H9 (cell line): ENCODE data around the gene SEMA3C. TPM values are rescaled to one million over a fixed set of nuclear protein-coding genes. Genes with fewer than 3 reads are reported as not detected.

ENCODE experiments used
- DNase-seq: peaks from one replicate; pipeline ENCODE4 v3.0.0-alpha.2; 2017
- H2AFZ ChIP-seq: one replicate; pipeline ENCODE4 v1.6.1; 2013; ENCODE audit warnings: mild to moderate bottlenecking, low read length, control low read depth, moderate library complexity
- H2AK5ac ChIP-seq: 2 replicates; pipeline ENCODE4 v1.6.1; 2013; ENCODE audit warnings: low read length, control low read depth, mixed read lengths; ENCODE audit not compliant: insufficient read length
- H2BK120ac ChIP-seq: one replicate; pipeline ENCODE4 v1.6.1; 2013; ENCODE audit warnings: low read depth, mild to moderate bottlenecking, low read length, control low read depth, inconsistent platforms; ENCODE audit not compliant: poor library complexity, severe bottlenecking
- H2BK12ac ChIP-seq: 2 replicates; pipeline ENCODE4 v1.6.1; 2013; ENCODE audit warnings: low read length, control low read depth, mixed read lengths, low read depth; ENCODE audit not compliant: insufficient read length
- H2BK15ac ChIP-seq: 2 replicates; pipeline ENCODE4 v1.6.1; 2013; ENCODE audit warnings: low read depth, low read length, control low read depth
- H2BK20ac ChIP-seq: one replicate; pipeline ENCODE4 v1.6.1; 2013; ENCODE audit warnings: low read depth, mild to moderate bottlenecking, low read length, control low read depth, inconsistent platforms; ENCODE audit not compliant: poor library complexity, severe bottlenecking
- H2BK5ac ChIP-seq: 2 replicates; pipeline ENCODE4 v1.6.1; 2013; ENCODE audit warnings: low read length, control low read depth, mixed read lengths; ENCODE audit not compliant: insufficient read length
- H3K14ac ChIP-seq: 2 replicates; pipeline ENCODE4 v1.6.1; 2013; ENCODE audit warnings: low read length, control low read depth; ENCODE audit not compliant: insufficient read depth
- H3K18ac ChIP-seq: 2 replicates; pipeline ENCODE4 v1.6.1; 2013; ENCODE audit warnings: low read depth, mild to moderate bottlenecking, mixed read lengths, low read length, control low read depth; ENCODE audit not compliant: insufficient read length
- H3K23ac ChIP-seq: 2 replicates; pipeline ENCODE4 v1.6.1; 2013; ENCODE audit warnings: low read length, control low read depth, mixed read lengths, low read depth; ENCODE audit not compliant: insufficient read length
- H3K23me2 ChIP-seq: 2 replicates; pipeline ENCODE4 v1.6.1; 2013; ENCODE audit warnings: low read depth, mild to moderate bottlenecking, mixed read lengths, low read length, control low read depth; ENCODE audit not compliant: insufficient read length, poor library complexity, severe bottlenecking
- H3K27ac ChIP-seq: 2 replicates; pipeline ENCODE4 v1.5.1; 2013; ENCODE audit warnings: low read length, control low read depth, mixed read lengths, low read depth; ENCODE audit not compliant: insufficient read length
- H3K27me3 ChIP-seq: 2 replicates; pipeline ENCODE4 v1.6.1; 2013; ENCODE audit warnings: low read length, control low read depth, inconsistent platforms; ENCODE audit not compliant: insufficient read depth
- H3K4ac ChIP-seq: 2 replicates; pipeline ENCODE4 v1.6.1; 2013; ENCODE audit warnings: low read depth, mild to moderate bottlenecking, control low read depth, inconsistent platforms, low read length, moderate library complexity
- H3K4me1 ChIP-seq: 2 replicates; pipeline ENCODE4 v1.6.1; 2013; ENCODE audit warnings: low read length, control low read depth, inconsistent platforms; ENCODE audit not compliant: insufficient read depth
- H3K4me2 ChIP-seq: 2 replicates; pipeline ENCODE4 v1.6.1; 2013; ENCODE audit warnings: low read length, control low read depth, mixed read lengths; ENCODE audit not compliant: insufficient read length, insufficient read depth
- H3K56ac ChIP-seq: 2 replicates; pipeline ENCODE4 v1.6.1; 2013; ENCODE audit warnings: low read depth, mild to moderate bottlenecking, mixed read lengths, low read length, control low read depth; ENCODE audit not compliant: insufficient read length
- H3K79me1 ChIP-seq: 2 replicates; pipeline ENCODE4 v1.6.1; 2013; ENCODE audit warnings: low read depth, mild to moderate bottlenecking, moderate library complexity, low read length, control low read depth, inconsistent platforms; ENCODE audit not compliant: insufficient read depth, poor library complexity, severe bottlenecking
- H3K79me2 ChIP-seq: 2 replicates; pipeline ENCODE4 v1.6.1; 2013; ENCODE audit warnings: low read length, control low read depth, inconsistent platforms; ENCODE audit not compliant: insufficient read depth
- H3K9ac ChIP-seq: 2 replicates; pipeline ENCODE4 v1.6.1; 2013; ENCODE audit warnings: low read length, control low read depth, mixed read lengths; ENCODE audit not compliant: insufficient read length; ENCODE audit errors: extremely low read depth
- H3K9me3 ChIP-seq: one replicate; pipeline ENCODE4 v1.6.1; 2013; ENCODE audit warnings: low read depth, low read length, inconsistent platforms; ENCODE audit not compliant: control insufficient read depth
- H3T11ph ChIP-seq: one replicate; pipeline ENCODE4 v1.6.1; 2013; ENCODE audit warnings: mild to moderate bottlenecking, low read length, control low read depth, inconsistent platforms
- H4K20me1 ChIP-seq: one replicate; pipeline ENCODE4 v1.6.1; 2013; ENCODE audit not compliant: control insufficient read depth, insufficient read length, insufficient read depth
- H4K5ac ChIP-seq: 2 replicates; pipeline ENCODE4 v1.6.1; 2013; ENCODE audit warnings: low read depth, mild to moderate bottlenecking, mixed read lengths, low read length, control low read depth; ENCODE audit not compliant: insufficient read length
- H4K8ac ChIP-seq: replicated peaks from 2 replicates; pipeline ENCODE4 v1.6.1; 2013; ENCODE audit warnings: low read length, control low read depth, mixed read lengths, low read depth; ENCODE audit not compliant: insufficient read length
- H4K91ac ChIP-seq: 2 replicates; pipeline ENCODE4 v1.6.1; 2013; ENCODE audit warnings: low read depth, mild to moderate bottlenecking, moderate library complexity, mixed read lengths, low read length, control low read depth; ENCODE audit not compliant: insufficient read length
- H3K27ac Mint-ChIP-seq, 3 experiments: 2 replicates in 2 of 3; 3 replicates in 1 of 3; pipeline ENCODE4 v1.8.0; 2020 to 2021; ENCODE audit warnings: mixed read lengths in 3 of 3, mild to moderate bottlenecking in 1 of 3, moderate library complexity in 1 of 3
- H3K27me3 Mint-ChIP-seq: 2 replicates; pipeline ENCODE4 v1.8.0; 2021; ENCODE audit warnings: low read depth, mild to moderate bottlenecking, moderate library complexity, mixed read lengths
- H3K36me3 Mint-ChIP-seq, 3 experiments: 2 replicates in 2 of 3; 3 replicates in 1 of 3; pipeline ENCODE4 v1.8.0; 2020 to 2021; ENCODE audit warnings: low read depth in 3 of 3, mixed read lengths in 3 of 3; ENCODE audit not compliant: insufficient read depth in 1 of 3
- H3K4me1 Mint-ChIP-seq, 2 experiments: 2 replicates each; pipeline ENCODE4 v1.8.0; 2020; ENCODE audit warnings: mixed read lengths in 2 of 2
- H3K4me3 Mint-ChIP-seq, 2 experiments: 2 replicates in 1 of 2; 3 replicates in 1 of 2; pipeline ENCODE4 v1.8.0; 2020 to 2021; ENCODE audit warnings: mild to moderate bottlenecking in 2 of 2, mixed read lengths in 2 of 2, moderate library complexity in 1 of 2
- H3K9me3 Mint-ChIP-seq, 2 experiments: 2 replicates in 1 of 2; 3 replicates in 1 of 2; pipeline ENCODE4 v1.8.0; 2020; ENCODE audit warnings: mild to moderate bottlenecking in 2 of 2, mixed read lengths in 2 of 2, moderate library complexity in 1 of 2
- WGBS: extraction: QIAGEN DNeasy Blood & Tissue Kit; methylation state at CpG from one replicate; pipeline ENCODE4 v1.1.7; 2013; ENCODE audit warnings: missing lambda C conversion rate, low lambda C conversion rate, mixed read lengths; ENCODE audit not compliant: insufficient read length; ENCODE audit errors: extremely low coverage; 5-methylcytosine and 5-hydroxymethylcytosine counted together
- total RNA-seq: library from RNA; stranded (reverse); gene quantifications from 2 replicates; pipeline ENCODE4 v1.2.1, GENCODE V29; 2021
- TF ChIP-seq, protein P1 (sequence below): fragments of 200-600 bp; sonication (generic); conservative IDR thresholded peaks from 3 replicates; pipeline ENCODE4 v1.8.0; 2021; ENCODE audit warnings: antibody characterized with exemption, mild to moderate bottlenecking

The SEMA3C gene
- total RNA-seq, 1 experiment from 2014 or later = 1.6 TPM

DNA sequence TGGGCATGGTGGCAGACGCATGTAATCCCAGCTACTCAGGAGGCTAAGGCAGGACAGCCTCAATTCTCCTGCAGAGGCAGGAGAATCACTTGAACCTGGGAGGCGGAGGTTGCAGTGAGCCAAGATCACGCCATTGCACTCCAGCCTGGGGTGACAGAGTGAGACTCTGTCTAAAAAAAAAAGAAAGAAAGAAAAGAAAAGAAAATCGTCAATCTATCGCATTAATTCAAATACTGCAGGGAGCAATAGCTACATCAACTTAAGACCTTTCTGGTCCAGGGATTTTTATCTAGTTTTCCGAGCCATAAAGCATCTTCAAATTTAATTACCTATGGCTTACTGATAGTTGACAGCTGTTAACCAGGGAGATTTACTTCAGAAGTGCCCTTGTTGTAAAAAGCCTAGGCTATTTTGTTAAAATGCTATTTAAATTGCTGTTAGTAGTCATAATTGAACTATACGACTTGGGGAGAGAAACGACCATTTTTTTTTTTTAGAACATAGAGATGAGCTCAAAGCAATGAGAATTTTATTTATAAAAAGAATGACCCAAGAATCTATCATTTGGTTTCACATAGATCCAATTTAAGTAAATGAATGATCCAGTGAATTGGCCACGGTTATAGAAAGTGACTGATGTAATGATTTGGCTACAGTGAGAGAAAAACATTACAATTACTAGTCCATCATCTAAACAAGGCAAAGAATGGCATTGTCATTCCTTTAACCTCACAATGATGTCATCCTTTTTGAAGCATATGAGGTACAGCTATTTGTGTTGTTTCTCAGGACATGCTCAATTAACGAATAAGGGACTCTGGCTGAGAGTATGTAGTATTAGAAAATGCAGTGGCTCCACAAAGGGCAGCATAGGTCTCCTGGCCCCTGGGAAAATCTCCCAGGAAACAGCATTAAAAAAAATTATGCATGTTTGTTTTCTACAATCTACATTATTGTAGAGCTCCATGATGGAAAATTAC lies 85.3 kb downstream of the SEMA3C start:
- no peak overlapping the region for H2BK120ac ChIP-seq
- no peaks in the 10 kb centered on the region for H3K79me1 ChIP-seq
- Mint-ChIP-seq H3K27ac (peak overlapping the region in 1 of 3 experiments; percentile 82; a peak in 1 of 7 replicates), H3K36me3 (no peaks in the 10 kb centered on the region), H3K4me1 (peaks cover 7 to 8% of the 10 kb centered on the region in 2 experiments; a peak in 3 of 4 replicates), H3K4me3 (no peak overlapping the region), H3K9me3 (no peaks in the 10 kb centered on the region), H3K27me3 (no peaks in the 10 kb centered on the region)
- H3K9me3 ChIP-seq = no peaks in the 10 kb centered on the region
- H2BK12ac ChIP-seq = no peak overlapping the region
- no peak overlapping the region for H4K91ac ChIP-seq
- no peaks in the 10 kb centered on the region for H4K20me1 ChIP-seq
- DNase-seq = no peak
- no peak overlapping the region for H3K4me2 ChIP-seq
- no peak overlapping the region for H3K18ac ChIP-seq
- H3K79me2 ChIP-seq = no peaks in the 10 kb centered on the region
- no peak overlapping the region for H2BK15ac ChIP-seq
- H3T11ph ChIP-seq = no peak overlapping the region
- no peaks in the 10 kb centered on the region for H3K23me2 ChIP-seq
- no peak overlapping the region for H4K5ac ChIP-seq
- H2BK5ac ChIP-seq = no peak overlapping the region
- H3K4me1 ChIP-seq = no peaks in the 10 kb centered on the region
- H2AFZ ChIP-seq = no peak overlapping the region
- TF ChIP-seq, protein P1, sequence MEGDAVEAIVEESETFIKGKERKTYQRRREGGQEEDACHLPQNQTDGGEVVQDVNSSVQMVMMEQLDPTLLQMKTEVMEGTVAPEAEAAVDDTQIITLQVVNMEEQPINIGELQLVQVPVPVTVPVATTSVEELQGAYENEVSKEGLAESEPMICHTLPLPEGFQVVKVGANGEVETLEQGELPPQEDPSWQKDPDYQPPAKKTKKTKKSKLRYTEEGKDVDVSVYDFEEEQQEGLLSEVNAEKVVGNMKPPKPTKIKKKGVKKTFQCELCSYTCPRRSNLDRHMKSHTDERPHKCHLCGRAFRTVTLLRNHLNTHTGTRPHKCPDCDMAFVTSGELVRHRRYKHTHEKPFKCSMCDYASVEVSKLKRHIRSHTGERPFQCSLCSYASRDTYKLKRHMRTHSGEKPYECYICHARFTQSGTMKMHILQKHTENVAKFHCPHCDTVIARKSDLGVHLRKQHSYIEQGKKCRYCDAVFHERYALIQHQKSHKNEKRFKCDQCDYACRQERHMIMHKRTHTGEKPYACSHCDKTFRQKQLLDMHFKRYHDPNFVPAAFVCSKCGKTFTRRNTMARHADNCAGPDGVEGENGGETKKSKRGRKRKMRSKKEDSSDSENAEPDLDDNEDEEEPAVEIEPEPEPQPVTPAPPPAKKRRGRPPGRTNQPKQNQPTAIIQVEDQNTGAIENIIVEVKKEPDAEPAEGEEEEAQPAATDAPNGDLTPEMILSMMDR = no peak
- no peak overlapping the region for H3K56ac ChIP-seq
- no peak overlapping the region for H3K14ac ChIP-seq
- H2AK5ac ChIP-seq = no peak overlapping the region
- no peak overlapping the region for H2BK20ac ChIP-seq
- no CpG with 5 or more reads among the region's 10 CpGs for WGBS
- H3K9ac ChIP-seq = no peak overlapping the region
- no peak overlapping the region for H3K4ac ChIP-seq
- no peak overlapping the region for H3K27ac ChIP-seq
- H3K27me3 ChIP-seq = no peaks in the 10 kb centered on the region
- no peak overlapping the region for H4K8ac ChIP-seq
- no peak overlapping the region for H3K23ac ChIP-seq
